MM.1S (cell line): ENCODE measurements around the gene DDX39B.
A peak's percentile ranks its signal among the peaks of the same experiment; 100 is the strongest.

Experiments
- DNase-seq: peaks from one replicate; pipeline ENCODE4 v3.0.0-alpha.2; 2015
- H2AFZ ChIP-seq: fragments of 300-600 bp; sonication (generic); 2 replicates; pipeline ENCODE4 v1.6.0; 2016; ENCODE audit warnings: antibody characterized with exemption, low read length
- H3F3A ChIP-seq: fragments of 300-600 bp; sonication (generic); 2 replicates; pipeline ENCODE4 v1.6.1; 2016; ENCODE audit warnings: mild to moderate bottlenecking, antibody characterized with exemption, low read length, moderate library complexity, mixed read lengths; ENCODE audit not compliant: insufficient read depth
- H3K27ac ChIP-seq: fragments of 300-600 bp; sonication (generic); 2 replicates; pipeline ENCODE4 v1.5.1; 2016; ENCODE audit warnings: mild to moderate bottlenecking, low read length
- H3K27me3 ChIP-seq: fragments of 300-600 bp; sonication (generic); replicated peaks from 2 replicates; pipeline ENCODE4 v1.6.0; 2016; ENCODE audit warnings: low read length; ENCODE audit not compliant: insufficient read depth
- H3K36me3 ChIP-seq: fragments of 300-600 bp; sonication (generic); replicated peaks from 2 replicates; pipeline ENCODE4 v1.6.1; 2016; ENCODE audit warnings: mild to moderate bottlenecking, low read length, mixed read lengths; ENCODE audit not compliant: insufficient read depth
- H3K4me1 ChIP-seq: fragments of 300-600 bp; sonication (generic); 2 replicates; pipeline ENCODE4 v1.6.1; 2016; ENCODE audit warnings: low read length, mixed read lengths
- H3K4me2 ChIP-seq: fragments of 300-600 bp; sonication (generic); 2 replicates; pipeline ENCODE4 v1.6.0; 2016; ENCODE audit warnings: low read depth, low read length
- H3K4me3 ChIP-seq: fragments of 300-600 bp; sonication (generic); 2 replicates; pipeline ENCODE4 v1.5.1; 2016; ENCODE audit warnings: low read length, mixed read lengths
- H3K79me2 ChIP-seq: fragments of 300-600 bp; sonication (generic); 2 replicates; pipeline ENCODE4 v1.6.1; 2016; ENCODE audit warnings: mixed run types, low read length, mixed read lengths
- H3K9ac ChIP-seq: fragments of 300-600 bp; sonication (generic); 2 replicates; pipeline ENCODE4 v1.6.1; 2016; ENCODE audit warnings: low read length, mixed read lengths
- H3K9me2 ChIP-seq: fragments of 300-600 bp; sonication (generic); replicated peaks from 2 replicates; pipeline ENCODE4 v1.6.1; 2016; ENCODE audit warnings: mild to moderate bottlenecking, low read length, mixed read lengths; ENCODE audit not compliant: insufficient read depth
- H3K9me3 ChIP-seq: fragments of 300-600 bp; sonication (generic); replicated peaks from 2 replicates; pipeline ENCODE4 v1.6.1; 2016; ENCODE audit warnings: mild to moderate bottlenecking, low read length, mixed read lengths; ENCODE audit not compliant: insufficient read depth
- H4K20me1 ChIP-seq: fragments of 300-600 bp; sonication (generic); 2 replicates; pipeline ENCODE4 v1.6.1; 2016; ENCODE audit warnings: mild to moderate bottlenecking, low read length, moderate library complexity, mixed read lengths; ENCODE audit not compliant: insufficient read depth
- CTCF ChIP-seq: fragments of 300-600 bp; sonication (generic); IDR thresholded peaks from 2 replicates; pipeline ENCODE4 v1.5.1; 2016; ENCODE audit warnings: antibody characterized with exemption, low read length, mixed read lengths
- EZH2 ChIP-seq: fragments of 300-600 bp; sonication (generic); optimal IDR thresholded peaks from 2 replicates; pipeline ENCODE3; 2017; ENCODE audit warnings: low read depth, mild to moderate bottlenecking, antibody characterized with exemption, low read length, mixed read lengths
- EZH2phosphoT487 ChIP-seq: fragments of 300-600 bp; sonication (generic); IDR thresholded peaks from 2 replicates; pipeline ENCODE4 v1.6.1; 2018; ENCODE audit warnings: antibody characterized with exemption, low read length

The DDX39B gene

GRCh38 chr6:31569861-31570536 is 28.2 kb upstream of the DDX39B start:
- Histone ChIP-seq H2AFZ (no peak overlapping the region), H3K9me2 (no peaks in the 10 kb centered on the region), H3F3A (peaks cover 17% of the 10 kb centered on the region), H3K9ac (no peak overlapping the region), H3K79me2 (no peaks in the 10 kb centered on the region), H3K4me1 (peaks cover 47% of the 10 kb centered on the region), H3K4me3 (no peak overlapping the region), H3K27ac (no peak overlapping the region), H3K9me3 (no peaks in the 10 kb centered on the region), H3K36me3 (no peaks in the 10 kb centered on the region), H3K27me3 (peaks cover 16% of the 10 kb centered on the region), H4K20me1 (no peaks in the 10 kb centered on the region), H3K4me2 (no peak overlapping the region)
- DNase-seq, result no peak
- TF ChIP-seq EZH2, result no peak

- Histone ChIP-seq H2AFZ (no peak overlapping the region), H3K27ac (peak overlapping the region; percentile 9; the same call in 1 of the 2 replicates), H3K4me1 (peaks cover 47% of the 10 kb centered on the region)
Measured at GRCh38 chr6:31568537-31568961, 26.7 kb upstream of the DDX39B start.

GRCh38 chr6:31567531-31568370 is 25.9 kb upstream of the DDX39B start:
- Histone ChIP-seq H3K4me3 (no peak overlapping the region), H3K9me3 (no peaks in the 10 kb centered on the region), H3K4me1 (peaks cover 46% of the 10 kb centered on the region), H3K4me2 (peak overlapping the region; percentile 28; the same call in 1 of the 2 replicates), H4K20me1 (no peaks in the 10 kb centered on the region), H3K27me3 (peaks cover 6% of the 10 kb centered on the region; the same call in 1 of the 2 replicates), H3K36me3 (no peaks in the 10 kb centered on the region), H2AFZ (no peak overlapping the region), H3K79me2 (no peaks in the 10 kb centered on the region), H3K9ac (no peak overlapping the region), H3F3A (peaks cover 17% of the 10 kb centered on the region), H3K27ac (peak overlapping the region; percentile 9; the same call in 1 of the 2 replicates), H3K9me2 (no peaks in the 10 kb centered on the region)
- TF ChIP-seq EZH2 (no peak), EZH2phosphoT487 (no peak), CTCF (no peak)
- DNase-seq, result no peak

More at GRCh38 chr6:31568537-31568961, 26.7 kb upstream of the DDX39B start:
- no peak for TF ChIP-seq CTCF
- TF ChIP-seq EZH2, result no peak
- TF ChIP-seq EZH2phosphoT487, result no peak
- H3F3A ChIP-seq, result peaks cover 17% of the 10 kb centered on the region
- H3K9me2 ChIP-seq, result no peaks in the 10 kb centered on the region
- H3K9me3 ChIP-seq, result no peaks in the 10 kb centered on the region
- no peak overlapping the region for H3K9ac ChIP-seq
- peak overlapping the region; percentile 28; the same call in 1 of the 2 replicates for H3K4me2 ChIP-seq
- peaks cover 10% of the 10 kb centered on the region for H3K27me3 ChIP-seq
- H4K20me1 ChIP-seq, result no peaks in the 10 kb centered on the region
- no peaks in the 10 kb centered on the region for H3K79me2 ChIP-seq
- no peak overlapping the region for H3K4me3 ChIP-seq
- no peaks in the 10 kb centered on the region for H3K36me3 ChIP-seq
- DNase-seq, result peak; percentile 91
